VCaP (cell line): Measurements from ENCODE around the gene KHNYN.

Experiments used
- H3K27ac ChIP-seq: fragments of 450-650 bp; 2 replicates; pipeline ENCODE4 v1.5.1; 2017
- CTCF ChIP-seq: fragments of 450-650 bp; conservative IDR thresholded peaks from 2 replicates; pipeline ENCODE4 v1.5.1; 2017; ENCODE audit warnings: mild to moderate bottlenecking, moderate library complexity

Gene KHNYN

GRCh38 chr14:24411443-24412389 is 18.0 kb upstream of the KHNYN start:
- no peak overlapping the region for H3K27ac ChIP-seq
- peak; percentile 76 for TF ChIP-seq CTCF

- no peak overlapping the region for H3K27ac ChIP-seq
- no peak for TF ChIP-seq CTCF
Observed at GRCh38 chr14:24414077-24414476, 15.7 kb upstream of the KHNYN start.

- TF ChIP-seq CTCF, result no peak
- no peak overlapping the region for H3K27ac ChIP-seq
Observed at GRCh38 chr14:24414732-24415420, 14.9 kb upstream of the KHNYN start.

GRCh38 chr14:24415421-24416253 is 14.1 kb upstream of the KHNYN start:
- no peak for TF ChIP-seq CTCF
- H3K27ac ChIP-seq, result no peak overlapping the region

GRCh38 chr14:24416254-24416931 is 13.4 kb upstream of the KHNYN start:
- no peak for TF ChIP-seq CTCF
- H3K27ac ChIP-seq, result no peak overlapping the region

GRCh38 chr14:24416932-24417619 is 12.7 kb upstream of the KHNYN start:
- no peak overlapping the region for H3K27ac ChIP-seq
- no peak for TF ChIP-seq CTCF
